ENCODE measurements around the gene ATXN7. TPM values are rescaled to one million over a fixed set of nuclear protein-coding genes. Genes with fewer than 3 reads are reported as not detected.
A peak's percentile ranks its signal among the peaks of the same experiment; 100 is the strongest.

The ATXN7 gene
- polyA plus RNA-seq, 1 experiment = 15.0 TPM

- TF ChIP-seq CTCF (IDR thresholded peaks at IDR 0.05; ENCODE audit: insufficient read depth, low read depth, low read length) = no peak
Observed at GRCh38 chr3:63892773-63893352, 29.2 kb downstream of the ATXN7 start.

GRCh38 chr3:63895422-63896189 lies 31.9 kb downstream of the ATXN7 start:
- TF ChIP-seq CTCF (IDR thresholded peaks at IDR 0.05; ENCODE audit: insufficient read depth, low read depth, low read length) = no peak
- no peaks in the 10 kb centered on the region for H3K36me3 ChIP-seq (ENCODE audit: control insufficient read depth, insufficient read depth, low read length)
- H3K4me3 ChIP-seq (ENCODE audit: low read depth, low read length) = no peak overlapping the region
- H3K27me3 ChIP-seq (ENCODE audit: control insufficient read depth, insufficient read depth, low read length) = no peaks in the 10 kb centered on the region
- POLR2A ChIA-PET = no interaction called here
- DNase-seq (ENCODE audit: low read depth) = no peak
- CTCF ChIA-PET = no interaction called here

More at GRCh38 chr3:63892773-63893352, 29.2 kb downstream of the ATXN7 start:
- CTCF ChIA-PET = interaction anchor here (0.7 kb wide), 1 partner anchor 56 kb away, joined by 3 read pairs; no protein-coding TSS in a partner anchor
- Histone ChIP-seq H3K36me3 (ENCODE audit: control insufficient read depth, insufficient read depth, low read length) (no peaks in the 10 kb centered on the region), H3K4me3 (ENCODE audit: low read depth, low read length) (no peak overlapping the region), H3K27me3 (ENCODE audit: control insufficient read depth, insufficient read depth, low read length) (no peaks in the 10 kb centered on the region)
- POLR2A ChIA-PET = no interaction called here
- no peak for DNase-seq (ENCODE audit: low read depth)

- Histone ChIP-seq H3K27me3 (ENCODE audit: control insufficient read depth, insufficient read depth, low read length) (no peaks in the 10 kb centered on the region), H3K4me3 (ENCODE audit: low read depth, low read length) (no peak overlapping the region), H3K36me3 (ENCODE audit: control insufficient read depth, insufficient read depth, low read length) (no peaks in the 10 kb centered on the region)
- no peak for TF ChIP-seq CTCF (IDR thresholded peaks at IDR 0.05; ENCODE audit: insufficient read depth, low read depth, low read length)
- ChIA-PET POLR2A (no interaction called here), CTCF (no interaction called here)
- peak; percentile 24 for DNase-seq (ENCODE audit: low read depth)
Observed at GRCh38 chr3:63896332-63897030, 32.8 kb downstream of the ATXN7 start.

GRCh38 chr3:63900010-63900409 lies 36.3 kb downstream of the ATXN7 start:
- no peak for TF ChIP-seq CTCF (IDR thresholded peaks at IDR 0.05; ENCODE audit: insufficient read depth, low read depth, low read length)
- no peak for DNase-seq (ENCODE audit: low read depth)
- POLR2A ChIA-PET = no interaction called here
- Histone ChIP-seq H3K36me3 (ENCODE audit: control insufficient read depth, insufficient read depth, low read length) (no peaks in the 10 kb centered on the region), H3K4me3 (ENCODE audit: low read depth, low read length) (no peak overlapping the region), H3K27me3 (ENCODE audit: control insufficient read depth, insufficient read depth, low read length) (no peaks in the 10 kb centered on the region)
- CTCF ChIA-PET = interaction anchor here (0.7 to 1.5 kb wide), 3 partner anchors 12 to 307 kb away, joined by 3 to 4 read pairs (median 3); partner anchors contain the start of gene SCAANT1

GRCh38 chr3:63900459-63900858 lies 36.8 kb downstream of the ATXN7 start:
- no peak overlapping the region for H3K4me3 ChIP-seq (ENCODE audit: low read depth, low read length)
- no peak for TF ChIP-seq CTCF (IDR thresholded peaks at IDR 0.05; ENCODE audit: insufficient read depth, low read depth, low read length)
- CTCF ChIA-PET = interaction anchor here (1.5 kb wide), 1 partner anchor 32 kb away, joined by 4 read pairs; no protein-coding TSS in a partner anchor
- no peaks in the 10 kb centered on the region for H3K36me3 ChIP-seq (ENCODE audit: control insufficient read depth, insufficient read depth, low read length)
- no peak for DNase-seq (ENCODE audit: low read depth)
- H3K27me3 ChIP-seq (ENCODE audit: control insufficient read depth, insufficient read depth, low read length) = no peaks in the 10 kb centered on the region
- POLR2A ChIA-PET = no interaction called here

All from BJ (cell line).